HG03342 (cell line): Measurements from ENCODE around the gene RPL29.
A peak's percentile ranks its signal among the peaks of the same experiment; 100 is the strongest.
"Not testable (repeated sequence)": the region's sequence is repeated elsewhere in the genome, so short reads cannot be mapped to it uniquely, and the experiment has no call there.

ENCODE experiments used
- ATAC-seq: cut with Tn5 transposase; IDR thresholded peaks from one replicate; pipeline ENCODE4 v1.9.1; 2021; ENCODE audit warnings: mild to moderate bottlenecking, moderate library complexity; ENCODE audit not compliant: unreplicated experiment

The RPL29 gene

GRCh38 chr3:51995346-51996163, at the start of gene RPL29:
RPL29 (minus strand) TSS chr3:51995895; CDS start chr3:51995461, 434 bp downstream.
- ATAC-seq = peak; percentile 85

- no peak for ATAC-seq
These were observed 49.3 kb upstream of the RPL29 start for GRCh38 chr3:52044869-52045619.

GRCh38 chr3:52043750-52044149, 48.1 kb upstream of the RPL29 start:
- no peak for ATAC-seq

GRCh38 chr3:52043039-52043438, 47.3 kb upstream of the RPL29 start:
- not testable (repeated sequence) for ATAC-seq

DNA sequence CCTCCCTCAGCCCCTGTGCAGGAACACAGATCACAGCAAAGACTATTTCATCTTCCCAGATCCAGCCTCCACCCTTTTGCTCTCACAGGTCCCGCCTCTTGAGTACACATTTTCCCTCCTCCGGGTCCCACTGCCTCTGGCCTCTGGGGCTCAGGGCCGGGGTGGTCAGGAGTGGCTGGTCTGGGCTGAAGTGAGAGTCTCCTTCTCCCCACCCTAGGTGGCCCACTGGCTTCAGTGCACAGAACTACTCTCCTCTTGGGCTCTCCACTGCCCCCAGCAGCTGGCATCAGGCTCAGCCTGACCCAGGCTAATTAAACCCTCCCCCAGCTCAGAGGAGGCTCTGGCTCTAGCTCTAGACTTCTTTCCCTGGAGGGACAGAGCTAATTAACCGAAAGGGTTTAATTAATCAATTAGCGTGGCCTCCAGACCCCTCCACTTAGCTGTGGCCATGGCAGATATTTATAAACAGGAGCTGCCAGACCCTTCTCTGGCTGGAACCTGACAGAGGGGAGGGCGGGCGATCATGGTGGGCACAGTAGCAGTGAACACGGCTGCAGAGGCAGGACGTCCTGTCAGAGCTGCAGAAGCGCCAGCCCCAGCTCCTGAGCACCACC, 45.5 kb upstream of the RPL29 start:
- no peak for ATAC-seq

DNA sequence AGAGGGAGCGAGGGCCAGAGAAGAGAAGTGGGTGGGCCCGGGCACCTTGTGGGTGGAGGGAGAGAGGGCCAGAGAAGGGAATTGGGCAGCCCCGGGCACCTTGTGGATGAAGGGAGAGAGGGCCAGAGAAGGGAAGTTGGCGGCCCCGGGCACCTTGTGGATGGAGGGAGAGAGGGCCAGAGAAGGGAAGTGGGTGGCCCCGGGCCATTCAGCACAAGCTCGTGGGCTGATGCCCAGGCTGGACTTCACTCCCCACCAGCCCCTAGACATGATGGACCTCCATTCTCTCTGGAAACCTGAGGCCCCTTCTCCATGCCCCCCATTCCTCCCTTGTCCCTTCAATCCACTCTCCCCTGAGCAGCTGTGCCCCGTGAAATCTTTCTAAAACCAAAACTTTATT, 44.9 kb upstream of the RPL29 start:
- no peak for ATAC-seq

DNA sequence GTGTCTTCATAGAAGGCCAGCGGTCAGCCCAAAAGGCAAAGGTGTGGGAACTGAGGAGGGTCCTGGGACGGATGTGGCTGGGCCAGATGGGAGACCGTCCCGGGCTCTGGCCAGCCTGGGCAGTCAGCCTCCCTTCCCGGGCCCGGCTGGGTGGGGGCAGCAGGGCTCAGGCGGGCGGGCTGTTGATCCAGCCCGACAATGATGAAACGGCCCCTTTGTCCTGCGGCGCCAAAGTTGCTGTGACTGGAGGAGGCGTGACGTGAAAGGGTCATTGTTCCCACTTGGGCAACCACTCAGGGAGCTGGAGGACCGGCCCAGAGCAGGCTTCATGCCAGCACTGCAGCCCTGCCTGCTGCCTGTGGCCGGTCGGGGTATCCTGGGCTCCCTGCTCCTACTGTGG, 44.2 kb upstream of the RPL29 start:
- no peak for ATAC-seq

DNA sequence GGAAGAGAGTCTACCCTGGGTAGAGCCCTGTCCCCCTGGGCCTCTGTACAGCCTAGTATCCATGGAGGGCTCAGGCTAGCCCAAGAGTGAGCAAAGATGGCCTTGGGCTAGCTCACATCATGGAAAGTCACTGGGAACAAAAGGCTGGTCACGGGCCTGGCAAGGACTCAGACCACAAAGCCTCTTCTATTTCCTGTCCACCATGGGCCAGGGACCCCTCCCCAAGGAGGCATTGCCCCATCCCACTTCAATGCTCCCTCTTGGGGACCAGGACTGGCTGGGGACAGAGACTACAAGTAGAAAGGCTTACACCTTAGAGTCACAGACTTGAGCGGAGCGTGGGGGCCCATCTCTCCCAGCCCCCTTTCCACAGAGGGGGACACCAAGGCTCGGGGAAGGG, 43.7 kb upstream of the RPL29 start:
- no peak for ATAC-seq

DNA sequence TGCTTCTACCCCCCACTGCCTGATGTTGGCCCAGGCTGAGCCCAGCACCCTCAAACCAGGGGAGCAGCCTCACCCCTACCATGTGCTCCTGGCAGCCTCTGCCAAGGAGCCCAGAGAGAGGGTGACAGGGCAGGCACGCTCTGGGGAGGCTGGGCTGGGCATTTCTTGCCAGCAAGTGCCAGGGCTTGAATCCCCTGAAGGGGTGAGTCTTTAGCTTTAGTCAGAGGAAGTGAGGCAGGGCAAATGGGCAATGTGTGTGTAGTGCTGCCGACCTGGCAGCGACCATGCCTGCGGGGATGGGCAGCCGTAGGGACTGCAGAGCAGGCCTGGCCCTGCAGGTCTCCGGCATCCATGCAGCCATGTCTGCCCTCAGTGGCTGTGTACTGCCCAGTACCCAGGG, 42.5 kb upstream of the RPL29 start:
- no peak for ATAC-seq

- no peak for ATAC-seq
These were observed 41.6 kb upstream of the RPL29 start for GRCh38 chr3:52037291-52037690.

GRCh38 chr3:52036829-52037228, 41.1 kb upstream of the RPL29 start:
- no peak for ATAC-seq

DNA sequence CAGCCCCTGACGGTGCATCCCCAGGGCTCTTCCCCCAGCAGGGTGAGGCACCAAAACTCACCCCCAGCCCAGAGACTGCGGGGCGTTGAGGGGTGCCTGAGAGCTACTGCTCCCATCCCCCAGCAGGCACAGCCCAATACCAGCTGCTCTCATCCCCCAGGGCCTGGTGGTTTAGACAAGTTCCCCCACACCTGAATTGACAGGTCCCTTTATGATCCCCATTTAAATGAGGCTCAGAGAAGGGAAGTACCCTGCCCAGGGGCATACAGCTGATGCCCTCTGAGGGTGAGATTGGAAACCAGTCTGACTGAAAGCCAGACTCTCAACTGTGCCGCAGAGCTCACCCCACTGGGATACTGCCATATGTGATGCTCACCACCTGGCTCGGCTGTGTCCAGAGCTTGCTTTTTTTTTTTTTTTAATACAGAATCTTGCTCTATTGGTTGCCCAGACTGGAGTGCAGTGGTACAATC, 40.6 kb upstream of the RPL29 start:
- ATAC-seq = peak; percentile 50

DNA sequence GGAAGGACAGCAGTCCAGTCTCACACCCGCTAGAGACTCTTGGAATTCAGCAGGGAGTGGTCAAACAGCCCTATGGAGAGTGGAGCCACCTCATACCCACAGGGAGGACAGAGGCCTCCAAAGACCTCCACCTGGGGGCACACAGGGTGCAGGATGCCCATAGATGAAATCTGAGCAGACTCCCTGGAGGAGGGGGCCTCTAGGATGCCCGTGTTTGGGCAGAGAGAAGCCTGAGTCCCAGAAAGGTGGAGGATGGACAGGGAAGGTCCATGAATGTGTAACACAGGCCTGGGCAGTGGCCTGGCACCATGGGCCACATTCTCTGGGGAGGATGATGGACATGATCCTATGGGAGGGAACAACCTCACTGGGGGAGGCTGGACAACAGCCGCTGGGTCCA, 39.0 kb upstream of the RPL29 start:
- no peak for ATAC-seq

GRCh38 chr3:52034212-52034611, 38.5 kb upstream of the RPL29 start:
- ATAC-seq = no peak

DNA sequence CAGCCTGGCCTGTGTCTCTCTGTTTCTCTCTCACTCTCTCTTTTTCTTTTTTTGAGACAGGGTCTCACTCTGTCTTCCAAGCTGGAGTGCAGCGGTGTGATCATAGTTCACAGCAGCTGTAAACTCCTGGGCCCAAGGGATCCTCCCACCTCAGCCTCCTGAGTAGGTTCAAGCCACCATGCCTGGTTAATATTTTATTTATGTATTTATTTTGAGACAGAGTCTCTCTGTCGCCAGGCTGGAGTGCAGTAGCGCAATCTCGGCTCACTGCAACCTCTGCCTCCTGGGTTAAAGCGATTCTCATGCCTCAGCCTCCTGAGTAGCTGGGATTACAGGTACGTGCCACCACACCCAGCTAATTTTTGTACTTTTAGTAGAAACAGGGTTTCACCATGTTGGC, 38.1 kb upstream of the RPL29 start:
- ATAC-seq = not testable (repeated sequence)

DNA sequence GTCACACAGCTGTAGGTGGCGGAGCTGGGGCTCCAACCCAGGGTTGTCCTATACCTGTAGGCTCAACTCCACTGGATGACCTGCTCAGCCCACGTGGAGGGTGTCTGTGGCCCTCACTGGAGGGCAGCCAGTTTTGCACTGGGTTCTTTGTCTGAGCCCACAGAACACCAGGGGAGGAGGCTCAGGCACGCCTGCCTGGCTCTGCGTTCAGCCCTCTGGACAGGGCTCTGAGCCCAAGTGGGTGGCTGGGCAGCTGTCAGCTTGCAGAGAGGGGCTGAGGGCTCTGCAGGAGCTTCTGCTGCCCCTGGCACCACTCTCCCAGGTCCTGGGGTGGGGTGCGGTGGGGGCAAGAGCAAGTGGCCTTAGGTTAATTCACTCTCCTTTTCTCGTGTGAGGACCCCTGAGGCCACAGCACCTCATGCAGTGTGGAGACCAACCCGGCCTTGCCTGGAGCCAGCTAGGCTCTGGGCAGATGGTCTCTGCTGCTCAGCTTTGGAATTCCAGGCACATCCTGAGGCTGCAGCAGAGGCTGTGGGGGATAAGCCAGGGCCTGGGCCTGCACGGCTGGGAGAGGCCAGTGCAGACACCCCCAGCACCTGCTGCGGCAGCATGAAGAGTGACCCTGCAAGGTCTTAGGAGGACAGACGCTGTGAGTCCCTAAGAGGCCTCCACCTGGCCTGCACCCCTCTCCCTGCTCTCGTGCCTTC, 37.2 kb upstream of the RPL29 start:
- no peak for ATAC-seq

- no peak for ATAC-seq
These were observed 36.2 kb upstream of the RPL29 start for GRCh38 chr3:52031896-52032295.

- no peak for ATAC-seq
These were observed 35.1 kb upstream of the RPL29 start for GRCh38 chr3:52030714-52031310.

DNA sequence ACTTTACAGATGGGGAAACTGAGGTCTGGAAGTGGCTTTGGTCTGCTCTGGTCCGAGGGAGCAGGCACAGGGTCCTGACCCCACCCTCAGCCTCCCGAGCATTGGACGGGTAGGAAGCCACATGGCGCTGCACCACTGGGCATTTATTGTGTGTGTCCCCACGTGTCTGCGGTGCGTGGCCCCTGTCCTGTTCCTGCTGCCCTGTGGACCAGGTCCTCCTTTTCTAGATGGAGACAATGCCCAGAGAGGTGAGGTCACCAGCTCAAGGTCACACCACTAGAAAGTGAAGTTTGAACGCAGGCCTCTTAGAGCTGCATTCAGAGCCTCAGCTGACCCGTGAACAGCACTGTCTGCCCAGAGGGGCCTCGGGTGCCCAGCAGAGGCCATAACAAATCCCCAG, 33.8 kb upstream of the RPL29 start:
- no peak for ATAC-seq

DNA sequence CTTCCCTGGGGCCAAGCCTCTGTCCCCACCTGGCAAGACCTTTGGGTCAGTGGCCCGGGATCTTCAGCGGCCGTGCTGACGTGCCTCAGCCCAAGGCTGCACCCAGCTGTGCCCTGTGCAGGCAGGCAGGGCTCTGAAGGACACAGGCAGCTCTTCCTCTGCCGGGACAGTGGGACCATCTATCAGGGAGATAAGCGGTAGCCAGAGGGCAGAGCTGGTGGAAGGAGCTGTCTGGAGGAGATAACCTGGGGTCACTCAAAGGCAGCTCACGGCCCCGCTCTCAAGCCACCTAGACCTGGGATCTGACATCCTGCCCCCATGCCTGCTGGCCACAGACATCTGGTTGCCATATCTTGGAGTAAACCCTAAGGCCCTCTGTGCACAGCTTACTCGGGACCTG, 33.4 kb upstream of the RPL29 start:
- ATAC-seq = no peak

- no peak for ATAC-seq
These were observed 32.9 kb upstream of the RPL29 start for GRCh38 chr3:52028572-52028971.
